NCI-H2227 treated with DMSO at 0.1 percent for 48 hours (cell line): ENCODE results near the gene RAB39B.
"Not testable (repeated sequence)": the region's sequence is repeated elsewhere in the genome, so short reads cannot be mapped to it uniquely, and the experiment has no call there.

ENCODE experiments used
- DNase-seq: peaks from one replicate; lab custom pipeline; 2025; lab: John Stamatoyannopoulos, UW

RAB39B gene, protein sequence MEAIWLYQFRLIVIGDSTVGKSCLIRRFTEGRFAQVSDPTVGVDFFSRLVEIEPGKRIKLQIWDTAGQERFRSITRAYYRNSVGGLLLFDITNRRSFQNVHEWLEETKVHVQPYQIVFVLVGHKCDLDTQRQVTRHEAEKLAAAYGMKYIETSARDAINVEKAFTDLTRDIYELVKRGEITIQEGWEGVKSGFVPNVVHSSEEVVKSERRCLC

DNA sequence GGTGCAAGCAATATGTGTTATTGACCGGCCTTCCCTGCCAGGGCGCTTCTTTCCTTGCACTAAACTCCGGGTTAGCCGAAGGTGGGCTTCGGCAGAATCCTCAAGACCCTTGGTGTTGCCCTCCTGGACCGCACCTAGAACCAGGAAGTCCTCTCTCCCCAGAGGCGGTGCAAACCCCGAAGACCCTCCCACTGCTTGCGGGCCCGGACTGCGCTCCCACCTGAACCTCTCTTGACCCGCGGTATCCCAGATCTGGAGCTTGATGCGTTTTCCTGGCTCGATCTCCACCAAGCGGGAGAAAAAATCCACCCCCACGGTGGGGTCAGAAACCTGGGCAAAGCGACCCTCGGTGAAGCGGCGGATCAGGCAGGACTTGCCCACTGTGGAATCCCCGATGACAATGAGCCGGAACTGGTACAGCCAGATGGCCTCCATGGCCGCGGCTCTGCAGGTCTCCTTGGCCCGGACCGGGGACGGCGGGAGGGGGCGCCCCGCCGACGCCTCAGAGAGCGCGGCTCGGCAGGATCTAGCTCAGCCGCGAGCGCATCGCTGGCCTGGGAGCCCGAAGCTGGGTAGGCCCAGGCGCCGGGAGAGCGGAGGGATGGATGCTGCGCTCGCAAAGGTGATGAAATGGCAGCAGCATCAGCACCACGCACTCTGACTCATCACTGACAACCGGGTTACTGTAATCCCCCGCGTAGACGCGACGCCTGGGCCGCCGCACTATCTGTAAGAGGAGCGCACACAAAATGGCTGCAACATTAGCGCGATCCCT is at the start of gene RAB39B:
Gene RAB39B (minus strand): TSS at position 638 of the 775 bp plus-strand sequence. CDS start 203 bp downstream, at position 435.
- DNase-seq, result peak; percentile 63

DNA sequence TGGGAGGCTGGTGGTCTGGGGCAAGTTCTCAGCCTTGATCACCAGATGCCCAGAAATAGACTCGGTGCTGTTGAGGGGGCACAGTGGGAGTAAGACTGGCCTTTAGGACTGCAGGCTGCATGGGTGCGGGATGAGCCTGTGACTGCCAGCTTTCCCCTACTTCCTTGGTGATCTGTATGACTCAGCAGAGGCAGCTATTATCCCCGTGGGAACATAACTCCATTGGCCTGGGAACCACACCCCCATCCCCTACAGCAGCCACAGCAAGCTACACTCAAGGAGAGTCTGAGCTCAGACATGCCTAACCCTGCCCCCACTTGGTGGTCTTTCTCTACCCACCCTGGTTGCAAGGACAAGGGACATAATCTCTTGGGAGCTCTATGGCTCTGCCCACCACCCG is 49.5 kb upstream of the RAB39B start:
- no peak for DNase-seq

DNA sequence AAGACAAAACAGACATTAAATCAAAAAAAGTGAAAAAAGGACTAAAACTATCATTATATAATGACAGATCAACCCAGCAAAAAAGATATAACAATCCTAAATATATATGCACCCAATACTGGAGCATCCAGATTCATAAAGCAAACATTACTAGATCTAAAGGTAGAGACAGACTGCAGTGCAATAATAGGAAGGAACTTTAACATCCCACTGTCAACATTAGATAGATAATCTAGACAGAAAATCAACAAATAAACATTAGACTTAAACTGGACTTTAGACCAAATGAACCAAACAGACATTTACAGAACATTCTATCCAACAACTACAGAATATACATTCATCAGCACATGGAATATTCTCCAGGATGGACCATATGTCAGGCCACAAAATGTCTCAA is 29.5 kb upstream of the RAB39B start:
- DNase-seq, result no peak

- DNase-seq, result no peak
Measured at GRCh38 chrX:155279873-155280272, 15.6 kb upstream of the RAB39B start.

- no peak for DNase-seq
Measured at GRCh38 chrX:155270969-155271368, 6.7 kb upstream of the RAB39B start.

DNA sequence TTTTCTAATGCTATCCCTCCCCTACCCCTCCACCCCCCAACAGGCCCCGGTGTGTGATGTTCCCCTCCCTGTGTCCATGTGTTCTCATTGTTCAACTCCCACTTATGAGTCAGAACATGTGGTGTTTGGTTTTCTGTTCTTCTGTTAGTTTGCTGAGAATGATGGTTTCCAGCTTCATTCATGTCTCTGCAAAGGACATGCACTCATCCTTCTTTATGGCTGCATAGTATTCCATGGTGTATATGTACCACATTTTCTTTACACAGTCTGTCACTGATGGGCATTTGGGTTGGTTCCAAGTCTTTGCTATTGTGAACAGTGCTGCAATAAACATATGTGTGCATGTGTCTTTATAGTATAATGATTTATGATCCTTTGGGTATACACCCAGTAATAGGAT is 3.7 kb upstream of the RAB39B start:
- not testable (repeated sequence) for DNase-seq

DNA sequence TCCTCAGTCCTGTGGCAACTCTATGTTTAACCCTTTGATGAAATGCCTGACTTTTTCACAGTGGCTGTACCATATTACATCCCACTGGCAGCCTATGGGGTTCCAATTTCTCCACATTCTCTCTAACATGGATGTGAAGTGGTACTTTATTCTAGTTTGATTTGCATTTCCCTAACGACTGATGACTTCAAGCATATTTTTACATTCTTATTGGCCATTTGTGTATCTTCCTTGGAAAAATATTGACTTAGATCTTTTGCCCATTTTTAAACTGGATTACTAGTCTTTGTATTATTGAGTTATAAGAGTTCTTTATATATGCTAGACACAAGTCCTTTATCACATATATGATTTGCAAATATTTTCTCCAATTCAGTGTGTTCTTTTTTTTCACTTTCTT is 2.1 kb upstream of the RAB39B start:
- DNase-seq, result no peak

DNA sequence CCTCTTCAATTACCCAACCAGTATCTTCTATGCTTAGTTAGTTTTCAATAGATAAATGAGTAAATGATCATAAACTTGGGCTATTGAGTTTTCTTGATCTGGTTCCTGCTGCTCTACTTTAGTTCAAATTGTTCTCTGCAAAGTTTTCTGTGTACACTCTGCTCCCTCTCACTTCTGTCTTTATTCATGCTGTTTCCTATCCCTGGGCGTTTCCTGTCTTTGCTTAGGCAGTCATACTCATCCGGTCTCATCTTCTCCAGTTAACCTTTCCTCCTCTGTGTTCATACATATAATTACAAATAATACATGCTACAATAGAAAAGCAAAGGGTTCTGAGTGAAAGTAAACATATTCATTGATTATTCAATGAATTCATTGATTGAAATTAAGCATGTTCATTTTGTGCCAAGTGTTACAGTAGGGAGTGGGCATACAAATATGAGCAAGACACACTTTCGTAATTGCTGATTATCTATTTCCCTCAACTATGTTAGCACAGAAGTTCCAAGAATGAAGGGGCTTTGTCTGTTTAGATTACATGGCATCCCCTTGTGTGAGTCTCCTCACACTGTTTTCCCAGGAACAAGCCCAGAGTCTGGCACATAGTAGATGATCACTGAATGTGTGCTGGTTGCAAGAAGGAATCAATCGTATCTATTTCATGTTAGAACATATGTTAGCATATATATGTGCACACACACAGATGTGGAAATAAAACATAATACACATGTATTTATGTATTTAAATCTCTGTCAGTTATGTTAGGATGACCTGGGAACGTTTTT is 1.1 kb downstream of the RAB39B start:
- DNase-seq, result no peak

DNA sequence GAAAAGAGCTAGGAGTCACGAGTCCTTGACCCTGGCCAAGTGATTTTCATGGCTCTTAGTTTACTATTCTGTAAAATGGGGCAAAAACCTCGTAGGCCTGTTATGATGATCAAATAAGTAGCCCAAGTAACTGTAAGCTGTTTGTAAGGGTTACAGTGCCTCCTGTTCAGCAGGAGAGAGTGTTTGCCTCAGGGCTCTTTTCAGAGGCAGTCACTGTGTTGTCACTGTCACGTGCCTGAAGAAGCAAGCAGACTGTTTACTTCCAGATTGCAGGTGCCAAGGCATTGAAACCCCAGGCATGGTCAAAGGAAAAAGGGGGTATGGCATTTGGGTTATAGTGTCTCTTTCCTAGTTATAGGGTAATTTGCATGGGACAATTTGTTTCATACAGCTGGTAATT is 4.5 kb downstream of the RAB39B start:
- DNase-seq, result no peak

DNA sequence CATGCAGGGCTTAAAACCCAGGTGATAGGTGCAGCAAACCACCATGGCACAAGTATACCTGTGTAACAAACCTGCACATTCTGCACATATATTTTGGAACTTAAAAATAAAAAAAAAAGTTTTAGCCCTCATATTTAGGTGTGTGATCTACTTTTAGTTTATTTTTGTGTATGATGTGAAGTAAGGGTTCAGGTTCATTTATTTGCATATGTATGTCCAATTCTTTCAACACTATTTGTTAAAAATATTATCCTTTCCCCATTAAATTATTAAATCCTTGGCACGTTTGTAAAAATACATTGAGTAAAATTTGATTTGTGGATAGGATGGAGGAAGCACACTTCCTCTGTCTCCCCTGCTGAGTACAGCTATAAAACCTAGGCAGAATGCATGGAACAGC is 12.9 kb downstream of the RAB39B start:
- no peak for DNase-seq

DNA sequence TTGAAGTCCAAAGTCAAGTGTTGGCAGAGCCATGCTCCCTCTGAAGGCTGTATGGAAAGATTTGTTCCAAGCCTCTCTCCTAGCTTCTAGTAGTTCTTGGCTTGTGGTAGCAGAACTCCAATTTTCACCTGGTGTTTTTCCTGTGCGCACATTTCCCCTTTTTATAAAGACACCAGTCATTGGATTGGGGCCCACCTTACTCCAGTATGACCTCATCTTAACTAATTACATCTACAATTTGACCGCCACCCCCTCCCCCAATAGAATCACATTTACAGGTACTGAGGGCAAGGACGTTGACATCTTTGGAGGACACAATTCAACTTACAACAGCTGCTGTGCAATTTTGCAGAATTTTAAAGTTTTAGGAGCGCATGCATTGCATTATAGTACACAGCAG is 16.8 kb downstream of the RAB39B start:
- no peak for DNase-seq

DNA sequence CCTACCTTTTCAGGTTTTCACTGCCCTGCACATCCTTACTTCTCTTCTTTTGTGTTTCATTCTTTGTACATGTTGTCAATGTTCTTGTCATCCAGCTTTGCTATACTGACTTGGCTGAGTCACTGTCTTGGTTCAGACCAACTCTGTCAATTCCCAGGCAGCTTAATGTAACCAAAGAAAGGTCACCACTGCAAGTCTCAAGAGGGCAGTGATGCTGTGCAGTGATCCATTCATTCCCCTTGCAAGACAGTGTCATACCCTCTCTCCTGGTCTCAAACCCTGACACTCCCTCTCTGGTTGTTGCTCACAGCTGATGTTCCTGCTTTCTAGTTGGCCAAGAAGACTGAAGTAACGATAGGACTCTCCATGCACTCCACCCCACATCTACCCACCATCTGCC is 17.5 kb downstream of the RAB39B start:
- no peak for DNase-seq

- DNase-seq, result no peak
Measured at GRCh38 chrX:155242300-155242699, 22.0 kb downstream of the RAB39B start.

- DNase-seq, result no peak
Measured at GRCh38 chrX:155237719-155238118, 26.6 kb downstream of the RAB39B start.

- DNase-seq, result no peak
Measured at GRCh38 chrX:155235891-155236290, 28.4 kb downstream of the RAB39B start.

DNA sequence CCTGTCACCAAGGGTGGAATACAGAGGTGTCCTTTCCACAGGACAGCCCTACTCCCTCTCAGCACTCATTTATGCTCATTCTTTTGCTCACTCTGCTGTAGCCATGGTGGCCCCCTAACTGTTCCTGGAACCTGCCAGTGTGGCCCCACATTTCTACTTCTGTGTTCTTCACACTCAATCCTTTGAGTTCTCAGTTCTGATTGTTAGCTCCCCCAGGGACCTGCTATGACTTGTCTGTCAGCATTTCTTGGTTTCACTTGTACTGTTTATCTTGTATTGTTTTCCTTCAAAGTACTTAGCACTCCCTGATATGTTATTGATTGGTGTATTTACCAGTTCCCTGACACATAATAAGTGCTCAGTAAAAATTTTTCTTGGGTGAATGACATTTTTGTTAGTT is 33.1 kb downstream of the RAB39B start:
- no peak for DNase-seq

DNA sequence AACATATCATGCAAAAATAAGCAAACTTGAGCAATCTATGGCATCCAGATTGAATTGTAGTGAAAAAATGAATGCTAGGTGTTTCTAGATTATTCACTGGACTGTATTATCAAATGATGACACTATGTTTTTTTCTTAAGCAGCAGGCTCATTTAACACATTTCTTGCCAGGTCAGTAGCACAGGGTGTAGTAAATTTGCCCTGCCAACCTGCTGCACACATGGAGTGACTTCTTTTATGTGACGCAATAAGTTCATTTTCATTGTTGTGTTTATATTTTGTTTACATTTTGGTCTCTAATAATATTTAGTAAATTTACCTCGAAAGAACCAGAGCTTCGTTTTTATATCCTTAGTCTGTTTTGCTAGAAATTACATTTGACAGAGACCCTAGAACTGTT is 38.5 kb downstream of the RAB39B start:
- DNase-seq, result no peak

GRCh38 chrX:155223746-155224145 is 40.5 kb downstream of the RAB39B start:
- DNase-seq, result not testable (repeated sequence)

DNA sequence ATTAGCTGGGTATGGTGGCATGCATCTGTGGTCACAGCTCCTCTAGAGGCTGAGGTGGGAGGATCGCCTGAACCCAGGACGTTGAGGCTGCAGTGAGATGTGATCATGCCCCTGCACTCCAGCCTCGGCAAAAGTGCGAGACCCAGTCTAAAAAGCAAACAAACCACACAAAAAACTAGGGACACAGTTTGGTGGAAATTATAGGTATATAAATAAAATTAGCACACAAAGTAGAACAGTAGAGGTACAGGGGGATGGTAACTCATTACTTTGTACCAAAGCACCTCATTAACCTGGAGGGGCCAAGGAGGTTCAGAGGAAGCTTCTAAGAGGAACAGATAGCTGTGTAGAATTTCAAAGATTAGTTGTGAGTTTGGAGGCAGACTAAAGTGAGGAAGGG is 42.9 kb downstream of the RAB39B start:
- DNase-seq, result no peak

DNA sequence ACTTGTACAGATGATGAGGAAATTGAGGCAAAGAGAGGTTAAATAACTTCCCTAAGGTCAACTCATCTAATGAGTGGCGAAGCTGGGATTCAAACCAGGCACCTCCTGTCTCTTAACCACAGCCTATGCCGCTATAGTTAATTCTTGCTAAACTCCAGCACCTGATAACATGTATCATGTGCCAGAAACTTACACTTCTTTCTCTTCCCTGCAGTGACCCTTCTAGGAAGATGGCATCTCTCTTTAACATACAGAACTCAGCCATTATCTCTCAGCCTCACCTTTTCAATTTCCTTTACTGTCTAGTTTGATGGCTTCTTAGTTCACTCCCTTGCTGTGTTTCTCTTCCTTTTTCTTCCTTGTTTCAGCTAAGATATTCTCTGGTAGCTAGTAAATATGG is 45.5 kb downstream of the RAB39B start:
- DNase-seq, result no peak

- peak; percentile 32 for DNase-seq
Measured at GRCh38 chrX:155216940-155217440, 47.3 kb downstream of the RAB39B start.

DNA sequence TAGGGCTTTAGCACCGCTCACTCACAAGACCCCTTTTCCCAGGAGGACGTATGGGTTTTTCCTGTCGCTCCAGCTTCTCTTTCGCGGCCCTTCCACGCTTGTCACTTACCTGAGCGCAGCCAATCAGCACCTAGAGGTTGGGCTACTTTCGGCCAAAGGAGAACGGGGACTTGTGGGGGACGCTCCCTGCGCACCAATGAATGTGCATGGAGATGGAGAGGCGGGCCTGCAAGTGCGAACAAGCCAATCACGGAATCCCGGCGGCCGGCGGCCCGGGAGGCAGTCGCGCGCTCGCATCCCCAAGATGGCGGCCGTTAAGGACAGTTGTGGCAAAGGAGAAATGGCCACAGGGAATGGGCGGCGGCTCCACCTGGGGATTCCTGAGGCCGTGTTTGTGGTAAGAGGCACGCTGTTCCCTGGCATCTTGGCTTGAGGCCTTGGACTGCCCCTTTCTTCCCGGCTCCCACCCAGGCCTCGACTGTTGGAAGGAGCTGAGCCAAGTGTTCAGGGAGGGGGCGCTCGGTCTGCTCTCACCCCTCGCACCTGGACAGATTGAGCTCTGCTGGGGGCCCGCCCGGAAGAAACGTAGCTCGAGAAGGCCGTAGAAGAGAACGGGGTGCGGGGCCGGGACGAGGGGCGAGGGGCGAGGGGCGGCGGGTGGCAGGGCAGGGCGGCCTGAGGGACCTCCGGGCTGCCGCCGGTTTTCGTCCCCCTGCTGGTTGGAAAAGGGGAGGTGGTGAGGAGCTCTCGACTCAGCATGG is 47.9 kb downstream of the RAB39B start, which contains the start of gene VBP1:
Gene VBP1 (plus strand): TSS at position 282 of the 761 bp plus-strand sequence. CDS start 23 bp downstream, at position 305.
- DNase-seq, result peak; percentile 88
